ENCODE data around the gene SRP68.
A peak's percentile ranks its signal among the peaks of the same experiment; 100 is the strongest.

The SRP68 gene

DNA sequence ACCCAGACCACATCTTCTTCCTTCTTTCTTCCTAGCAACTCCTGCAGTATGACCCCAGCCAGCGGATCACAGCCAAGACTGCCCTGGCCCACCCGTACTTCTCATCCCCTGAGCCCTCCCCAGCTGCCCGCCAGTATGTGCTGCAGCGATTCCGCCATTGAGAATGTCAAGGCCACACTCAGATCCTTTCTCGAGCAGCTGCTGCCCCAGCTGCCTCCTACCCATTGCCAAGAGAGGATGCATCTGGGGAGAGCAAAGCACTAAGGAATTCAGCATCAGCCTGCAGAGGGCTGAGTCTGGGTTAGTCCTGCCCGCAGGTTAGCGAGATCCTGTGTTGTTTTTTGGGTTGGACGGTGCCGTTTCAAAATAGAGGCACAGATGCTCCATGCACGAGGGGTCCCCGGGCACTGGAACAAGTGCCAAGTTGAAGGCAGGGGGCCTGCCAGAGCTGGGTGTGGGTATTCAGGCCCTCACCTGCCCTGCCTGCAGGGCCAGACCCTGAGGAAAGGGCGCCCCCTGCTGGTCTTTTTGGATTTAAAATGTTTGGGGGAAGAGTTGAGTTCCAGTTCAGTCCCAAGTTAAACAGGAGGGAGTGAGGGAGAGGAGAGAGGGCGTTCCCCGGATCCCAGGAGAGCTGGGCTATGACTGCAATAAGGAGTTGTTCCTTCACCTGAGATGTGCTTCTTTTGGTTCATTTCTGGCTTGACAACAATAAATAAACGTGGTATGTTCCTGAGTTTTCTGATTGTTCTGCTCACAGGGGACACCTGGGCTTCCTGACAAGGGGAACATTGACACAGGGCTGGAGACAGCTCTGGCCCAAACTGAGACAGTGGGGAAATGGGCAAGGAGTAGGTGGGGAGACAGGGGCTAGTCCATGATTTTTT lies 66.8 kb downstream of the SRP68 start:
- Histone ChIP-seq H3K4me3 (no peak overlapping the region), H3K4me1 (no peaks in the 10 kb centered on the region)
- in situ Hi-C loops (cut with MboI; ENCODE audit: low sequenced_read_pairs): loop anchor here (5.0 kb wide), 1 partner anchor 98 kb away; no protein-coding TSS in a partner anchor

DNA sequence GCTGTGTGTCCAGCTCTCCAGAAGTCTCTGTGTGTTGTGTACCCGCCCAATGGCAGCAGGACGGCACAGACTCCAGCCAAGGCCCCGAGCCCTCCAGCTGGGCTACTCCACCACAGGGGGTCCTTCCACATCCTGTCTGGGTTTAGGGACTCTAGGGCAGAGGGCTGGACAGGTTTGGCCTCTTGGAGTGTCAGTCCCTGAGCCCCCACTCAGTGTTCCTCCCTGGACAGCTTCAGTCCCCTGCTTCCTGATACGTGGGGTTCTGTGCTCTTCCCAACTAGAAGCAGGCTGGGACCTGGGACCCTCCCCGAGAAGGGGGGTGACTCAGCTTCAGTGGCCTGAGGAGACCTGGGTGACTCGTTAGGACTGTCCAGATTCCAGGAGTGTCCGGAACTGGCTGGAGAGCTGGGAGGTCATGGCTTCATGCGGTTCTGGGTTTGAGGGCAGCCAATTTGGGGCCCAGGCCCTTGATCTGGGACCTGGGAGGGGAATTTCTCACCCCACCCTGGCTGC lies 67.5 kb downstream of the SRP68 start:
- in situ Hi-C loops (cut with MboI; ENCODE audit: low sequenced_read_pairs): loop anchor here (5.0 kb wide), 1 partner anchor 98 kb away; no protein-coding TSS in a partner anchor
- DNase-seq (ENCODE audit: low spot score in 2 of 2): no peak
- Histone ChIP-seq H3K9me3 (no peaks in the 10 kb centered on the region), H3K27me3 (ENCODE audit: low read depth) (no peaks in the 10 kb centered on the region), H3K4me1 (0 out of 2 replicates have a peak, but pooled peaks cover 2% of the 10 kb centered on the region), H3K4me3 (no peak overlapping the region), H3K36me3 (replicated peaks) (no peaks in the 10 kb centered on the region; the same call in 1 of the 2 replicates)

More for the DNA sequence above, 66.8 kb downstream of the SRP68 start:
- Histone ChIP-seq H3K27me3 (ENCODE audit: low read depth) (no peaks in the 10 kb centered on the region), H3K9me3 (no peaks in the 10 kb centered on the region), H3K36me3 (replicated peaks) (no peaks in the 10 kb centered on the region)
- peak; percentile 34 to 95 for DNase-seq (ENCODE audit: low spot score in 2 of 2)

DNA sequence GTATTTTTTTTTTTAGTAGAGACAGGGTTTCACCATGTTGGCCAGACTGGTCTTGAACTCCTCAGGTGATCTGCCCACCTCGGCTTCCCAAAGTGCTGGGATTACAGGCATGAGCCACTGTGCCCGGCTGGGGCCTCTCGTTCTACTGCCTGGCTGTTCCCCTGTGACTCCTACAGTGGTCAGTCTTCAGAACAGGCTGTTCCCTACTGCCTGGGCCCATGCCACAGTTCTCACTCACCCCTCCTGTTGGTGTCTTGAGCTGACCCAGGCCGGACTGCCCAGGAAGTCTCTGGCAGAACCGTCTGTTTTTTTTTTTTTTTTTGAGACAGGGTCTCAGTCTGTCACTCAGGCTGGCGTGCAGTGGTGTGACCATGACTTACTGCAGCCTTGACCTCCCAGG lies 68.4 kb downstream of the SRP68 start:
- Histone ChIP-seq H3K4me1 (0 out of 2 replicates have a peak, but pooled peaks cover 2% of the 10 kb centered on the region), H3K27me3 (ENCODE audit: low read depth) (no peaks in the 10 kb centered on the region), H3K9me3 (no peaks in the 10 kb centered on the region), H3K36me3 (replicated peaks) (no peaks in the 10 kb centered on the region; the same call in 1 of the 2 replicates), H3K4me3 (no peak overlapping the region)
- in situ Hi-C loops (cut with MboI; ENCODE audit: low sequenced_read_pairs): no loop called here
- no peak for DNase-seq (ENCODE audit: low spot score in 2 of 2)

DNA sequence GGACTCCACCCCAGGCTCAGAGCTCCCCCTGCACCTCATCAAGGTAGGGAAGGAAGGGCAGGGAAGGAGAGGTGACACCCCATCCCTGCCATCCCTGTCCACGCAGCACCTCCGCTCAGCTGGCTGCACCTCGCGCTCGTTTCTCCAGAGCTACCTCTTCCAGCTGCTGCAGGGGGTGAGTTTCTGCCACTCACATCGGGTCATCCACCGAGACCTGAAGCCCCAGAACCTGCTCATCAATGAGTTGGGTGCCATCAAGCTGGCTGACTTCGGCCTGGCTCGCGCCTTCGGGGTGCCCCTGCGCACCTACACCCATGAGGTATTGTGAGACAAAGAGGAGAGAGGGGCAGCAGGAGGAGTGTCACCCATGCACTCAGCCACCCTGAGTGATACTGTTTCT lies 70.2 kb downstream of the SRP68 start:
- Histone ChIP-seq H3K9me3 (no peaks in the 10 kb centered on the region), H3K4me3 (no peak overlapping the region), H3K36me3 (replicated peaks) (no peaks in the 10 kb centered on the region; the same call in 1 of the 2 replicates), H3K27me3 (ENCODE audit: low read depth) (no peaks in the 10 kb centered on the region), H3K4me1 (peaks cover 6% of the 10 kb centered on the region; the same call in 1 of the 2 replicates)
- in situ Hi-C loops (cut with MboI; ENCODE audit: low sequenced_read_pairs): no loop called here
- no peak for DNase-seq (ENCODE audit: low spot score in 2 of 2)

DNA sequence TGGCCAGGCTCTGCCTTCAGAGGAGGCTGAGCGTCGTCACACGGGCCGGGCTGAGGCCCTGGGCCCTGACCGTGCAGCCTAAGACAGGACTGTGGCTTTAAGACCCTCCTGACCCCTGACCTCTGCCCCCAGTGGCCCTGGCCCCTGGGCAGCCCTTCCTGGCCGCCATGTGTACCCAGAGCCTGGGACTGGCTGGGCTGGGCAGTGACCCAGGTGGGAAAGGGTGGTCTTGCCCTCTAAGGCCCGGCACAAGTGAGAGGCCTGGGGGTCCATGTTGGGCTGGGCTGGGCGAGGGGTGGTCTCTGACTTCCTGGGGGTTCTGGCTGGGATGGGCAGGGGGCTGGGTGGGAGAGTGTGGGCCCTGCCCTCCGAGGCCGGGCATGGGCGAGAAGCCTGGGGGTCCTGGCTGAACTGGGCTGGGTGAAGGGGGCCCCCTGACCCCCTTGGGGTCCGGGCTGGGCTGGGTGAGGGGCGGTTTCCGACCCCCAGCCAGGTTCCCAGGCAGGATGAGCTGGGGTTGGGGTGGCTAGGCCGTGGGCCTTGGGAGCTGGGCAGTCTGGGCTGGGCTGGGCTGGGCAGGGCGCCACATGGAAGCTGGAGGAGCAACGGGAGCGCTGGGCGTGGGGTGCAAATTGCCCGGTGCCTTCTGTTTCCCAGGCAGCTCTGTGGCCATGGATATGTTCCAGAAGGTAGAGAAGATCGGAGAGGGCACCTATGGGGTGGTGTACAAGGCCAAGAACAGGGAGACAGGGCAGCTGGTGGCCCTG lies 71.4 kb downstream of the SRP68 start, which contains the start of gene CDK3:
TSS of gene CDK3 (plus strand) at position 101 of the 767 bp plus-strand sequence. CDS start at position 672, 571 bp downstream.
- DNase-seq (ENCODE audit: low spot score in 2 of 2): no peak
- no peaks in the 10 kb centered on the region; the same call in 1 of the 2 replicates for H3K36me3 ChIP-seq (replicated peaks)
- peaks cover 6% of the 10 kb centered on the region; the same call in 1 of the 2 replicates for H3K4me1 ChIP-seq
- no peak within 1 kb of the TSS for H3K4me3 ChIP-seq
- in situ Hi-C loops (cut with MboI; ENCODE audit: low sequenced_read_pairs): no loop called here
- H3K27me3 ChIP-seq (ENCODE audit: low read depth): no peaks in the 10 kb centered on the region
- no peaks in the 10 kb centered on the region for H3K9me3 ChIP-seq

DNA sequence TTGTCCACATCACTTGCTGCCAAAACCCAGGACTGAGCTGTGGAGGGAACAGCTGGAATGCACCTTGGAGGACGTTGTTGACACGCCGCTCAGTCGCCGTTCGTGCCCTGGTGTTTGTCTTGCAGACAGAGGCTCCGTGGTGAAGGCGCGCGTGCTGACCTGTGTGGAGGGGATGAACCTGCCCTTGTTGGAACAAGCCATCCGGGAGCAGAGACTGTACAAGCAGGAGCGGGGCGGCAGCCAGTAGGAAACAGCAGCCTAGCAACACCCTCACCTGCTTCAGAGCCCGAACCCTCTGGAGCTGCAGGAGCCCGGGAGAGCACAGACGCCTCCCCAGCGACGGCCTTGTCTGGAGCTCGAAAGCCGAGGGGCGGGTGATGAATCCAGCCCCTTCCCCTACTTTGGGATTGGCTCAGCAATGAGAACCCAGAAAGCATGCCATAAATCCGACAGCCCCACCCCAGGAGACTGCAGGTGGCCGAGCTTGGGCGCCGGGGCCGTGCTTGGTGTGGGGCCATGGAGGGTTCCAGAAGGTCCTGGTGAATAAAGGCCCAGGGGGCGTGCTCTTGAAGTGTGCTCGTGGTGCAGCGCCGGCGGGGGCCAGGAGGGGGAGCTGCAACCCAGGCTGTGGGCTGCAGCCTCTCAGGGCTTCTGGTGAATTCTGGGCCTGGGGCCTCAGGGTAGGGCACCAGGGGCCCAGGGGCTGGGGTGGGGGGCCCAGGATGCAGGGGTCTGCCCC lies 72.1 kb downstream of the SRP68 start:
- no peaks in the 10 kb centered on the region; the same call in 1 of the 2 replicates for H3K36me3 ChIP-seq (replicated peaks)
- no peaks in the 10 kb centered on the region for H3K9me3 ChIP-seq
- no peaks in the 10 kb centered on the region for H3K27me3 ChIP-seq (ENCODE audit: low read depth)
- H3K4me3 ChIP-seq: no peak overlapping the region
- in situ Hi-C loops (cut with MboI; ENCODE audit: low sequenced_read_pairs): no loop called here
- peak in 1 of 2 experiments; percentile 86 for DNase-seq (ENCODE audit: low spot score in 2 of 2)
- peaks cover 6% of the 10 kb centered on the region; the same call in 1 of the 2 replicates for H3K4me1 ChIP-seq

DNA sequence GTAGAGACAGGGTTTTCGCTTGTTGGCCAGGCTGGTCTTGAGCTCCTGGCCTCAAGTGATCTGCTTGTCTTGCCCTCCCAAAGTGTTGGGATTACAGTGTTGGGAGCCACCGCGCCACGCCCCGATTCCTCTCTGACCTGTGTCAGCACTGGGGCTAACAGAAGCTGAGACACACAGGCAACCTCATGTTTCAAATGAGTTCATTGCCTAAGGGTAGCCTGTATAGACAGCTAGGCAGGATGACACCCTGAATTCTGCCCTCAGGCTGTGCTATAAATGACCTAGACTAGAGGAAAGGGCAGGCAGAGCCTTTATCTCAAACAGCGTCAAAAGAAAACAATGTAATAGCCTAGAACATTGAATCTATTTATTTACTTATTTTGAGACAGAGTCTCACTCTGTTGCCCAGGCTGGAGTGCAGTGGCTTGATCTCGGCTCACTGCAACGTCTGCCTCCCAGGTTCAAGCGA lies 74.0 kb downstream of the SRP68 start:
- in situ Hi-C loops (cut with MboI; ENCODE audit: low sequenced_read_pairs): no loop called here
- Histone ChIP-seq H3K36me3 (replicated peaks) (no peaks in the 10 kb centered on the region; the same call in 1 of the 2 replicates), H3K4me1 (peaks cover 6% of the 10 kb centered on the region; the same call in 1 of the 2 replicates), H3K27me3 (ENCODE audit: low read depth) (no peaks in the 10 kb centered on the region), H3K4me3 (no peak overlapping the region), H3K9me3 (no peaks in the 10 kb centered on the region)
- no peak for DNase-seq (ENCODE audit: low spot score in 2 of 2)

DNA sequence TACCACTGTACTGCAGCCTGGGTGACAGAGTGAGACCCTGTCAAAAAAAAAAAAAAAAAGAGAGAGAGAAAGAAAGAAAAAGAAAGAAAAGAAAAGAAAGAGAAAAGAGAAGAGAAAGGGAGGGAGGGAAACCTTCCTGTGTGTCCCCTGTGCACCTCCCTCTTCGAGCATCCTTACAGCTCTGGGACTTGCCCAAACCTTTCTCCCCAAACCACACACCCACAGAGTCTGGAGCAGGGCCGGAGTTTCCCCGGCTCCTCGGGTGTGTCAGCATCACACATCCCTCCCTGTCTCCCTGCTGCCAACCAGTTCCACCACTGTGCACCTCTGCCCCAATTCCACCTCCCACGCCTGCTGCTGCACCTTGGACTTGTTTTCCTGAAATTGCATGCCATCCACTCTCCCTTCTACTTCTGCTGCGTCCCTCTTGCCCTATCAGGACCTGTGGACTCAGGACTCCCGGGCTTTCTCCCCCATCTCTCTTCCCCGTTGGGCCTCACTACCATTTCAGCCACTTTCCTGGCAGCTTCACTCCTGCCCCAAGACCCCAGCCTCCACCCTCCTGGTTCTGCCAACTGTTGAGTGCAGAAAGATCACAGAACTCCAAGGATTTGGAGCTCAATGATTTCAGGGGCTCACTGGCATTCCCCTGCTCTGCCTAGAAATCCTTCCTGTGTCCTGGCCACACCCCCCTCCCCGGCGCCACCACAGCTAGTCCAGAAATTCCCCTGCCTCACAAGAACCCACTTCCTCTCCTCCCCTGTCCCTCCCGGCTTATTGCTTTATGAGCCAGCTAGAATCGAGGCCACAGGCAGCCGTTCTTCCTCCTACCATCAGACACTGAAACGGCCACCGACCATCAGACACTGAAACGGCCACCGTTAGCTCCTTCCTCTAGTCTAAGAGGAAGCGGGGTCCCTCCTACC lies 75.4 kb downstream of the SRP68 start:
- DNase-seq (ENCODE audit: low spot score in 2 of 2): no peak
- in situ Hi-C loops (cut with MboI; ENCODE audit: low sequenced_read_pairs): no loop called here
- peaks cover 6% of the 10 kb centered on the region; the same call in 1 of the 2 replicates for H3K4me1 ChIP-seq
- no peak overlapping the region for H3K4me3 ChIP-seq
- no peaks in the 10 kb centered on the region; the same call in 1 of the 2 replicates for H3K36me3 ChIP-seq (replicated peaks)
- H3K9me3 ChIP-seq: no peaks in the 10 kb centered on the region
- no peaks in the 10 kb centered on the region for H3K27me3 ChIP-seq (ENCODE audit: low read depth)

DNA sequence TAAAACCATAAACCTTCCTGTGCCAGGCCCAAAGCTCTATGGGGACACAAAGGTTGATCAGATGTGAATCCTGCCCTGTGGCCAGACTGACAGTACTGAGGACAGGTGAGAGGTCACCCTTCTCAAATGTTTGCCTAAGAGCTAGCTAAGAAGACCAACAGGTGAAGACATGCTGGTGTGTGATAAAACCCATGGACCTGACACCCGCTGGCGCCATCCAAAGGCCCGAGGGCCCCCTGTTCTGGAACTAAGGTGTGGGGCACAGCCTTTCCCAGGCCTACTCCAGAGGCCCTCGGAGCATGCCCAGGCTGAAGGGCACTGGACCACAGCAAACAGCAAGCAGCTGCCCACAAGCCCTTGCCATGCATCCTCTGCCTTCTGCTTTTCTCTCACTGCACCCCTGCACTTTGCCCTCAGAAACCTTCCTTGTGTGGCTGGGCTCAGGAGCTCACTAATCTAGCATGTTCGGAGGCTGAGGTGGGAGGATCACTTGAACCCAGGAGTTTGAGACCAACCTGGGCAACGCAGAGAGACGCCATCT lies 76.9 kb downstream of the SRP68 start:
- H3K9me3 ChIP-seq: no peaks in the 10 kb centered on the region
- in situ Hi-C loops (cut with MboI; ENCODE audit: low sequenced_read_pairs): no loop called here
- no peak overlapping the region for H3K4me3 ChIP-seq
- no peaks in the 10 kb centered on the region; the same call in 1 of the 2 replicates for H3K36me3 ChIP-seq (replicated peaks)
- DNase-seq (ENCODE audit: low spot score in 2 of 2): no peak
- H3K4me1 ChIP-seq: peaks cover 6% of the 10 kb centered on the region; the same call in 1 of the 2 replicates
- H3K27me3 ChIP-seq (ENCODE audit: low read depth): no peaks in the 10 kb centered on the region

DNA sequence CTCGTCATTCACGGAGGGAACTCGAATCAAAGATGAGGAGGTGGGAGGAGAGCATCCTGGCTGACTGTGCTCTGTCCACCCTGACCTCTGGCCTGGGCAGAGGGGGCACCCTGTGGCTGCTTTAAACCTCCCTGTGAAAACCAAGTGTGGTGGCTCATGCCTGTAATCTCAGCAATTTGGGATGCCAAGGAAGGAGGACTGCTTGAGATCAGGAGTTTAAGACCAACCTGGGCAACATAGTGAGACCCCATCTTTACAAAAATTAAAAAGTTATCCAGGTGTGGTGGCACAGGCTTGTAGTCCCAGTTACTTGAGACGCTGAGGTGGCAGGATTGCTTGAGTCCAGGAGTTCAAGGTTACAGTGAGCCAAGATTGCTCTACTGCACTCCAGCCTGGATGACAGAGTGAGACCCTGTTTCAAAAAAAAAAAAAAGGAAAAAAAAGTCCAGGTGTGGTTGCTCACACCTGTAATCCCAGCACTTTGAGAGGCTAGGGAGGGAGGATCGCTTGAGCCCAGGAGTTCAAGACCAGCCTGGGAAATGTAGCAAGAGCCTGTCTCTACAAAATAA lies 77.4 kb downstream of the SRP68 start:
- in situ Hi-C loops (cut with MboI; ENCODE audit: low sequenced_read_pairs): no loop called here

DNA sequence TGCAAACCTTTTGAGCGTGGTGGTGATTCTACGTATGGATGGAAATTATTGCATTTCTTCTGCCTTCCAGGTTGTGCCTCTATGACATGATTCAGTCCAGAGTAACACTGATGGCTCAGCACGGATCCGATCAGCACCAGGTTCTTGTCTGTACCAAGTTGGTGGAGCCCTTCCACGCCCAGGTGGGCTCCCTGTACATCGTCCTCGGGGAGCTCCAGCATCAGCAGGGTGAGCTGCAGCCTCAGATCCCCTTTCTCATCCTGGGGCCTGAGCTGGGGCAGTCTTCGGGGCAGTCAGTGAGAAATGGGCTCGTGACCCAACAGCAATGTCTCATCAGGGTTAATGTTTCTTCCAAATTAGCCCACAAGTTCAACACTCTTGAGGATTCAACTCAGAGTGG lies 80.9 kb downstream of the SRP68 start:
- Histone ChIP-seq H3K4me3 (no peak overlapping the region), H3K36me3 (replicated peaks) (no peaks in the 10 kb centered on the region), H3K27me3 (ENCODE audit: low read depth) (no peaks in the 10 kb centered on the region), H3K9me3 (no peaks in the 10 kb centered on the region), H3K4me1 (no peaks in the 10 kb centered on the region)
- no peak for DNase-seq (ENCODE audit: low spot score in 2 of 2)
- in situ Hi-C loops (cut with MboI; ENCODE audit: low sequenced_read_pairs): no loop called here

More for the DNA sequence above, 77.4 kb downstream of the SRP68 start:
- no peaks in the 10 kb centered on the region; the same call in 1 of the 2 replicates for H3K36me3 ChIP-seq (replicated peaks)
- no peaks in the 10 kb centered on the region for H3K9me3 ChIP-seq
- H3K4me3 ChIP-seq: no peak overlapping the region
- peaks cover 3% of the 10 kb centered on the region; the same call in 1 of the 2 replicates for H3K4me1 ChIP-seq
- no peaks in the 10 kb centered on the region for H3K27me3 ChIP-seq (ENCODE audit: low read depth)
- no peak for DNase-seq (ENCODE audit: low spot score in 2 of 2)
